H1 (cell line): ENCODE measurements around the gene ABCA13. TPM values are rescaled to one million over a fixed set of nuclear protein-coding genes. Genes with fewer than 3 reads are reported as not detected.

ENCODE experiments used
- CTCF ChIA-PET: fragments of 300-600 bp; sonication (Branson Sonifier 250); formaldehyde crosslinking; loops from one replicate; lab custom pipeline; 2021; ENCODE audit not compliant: partially characterized antibody; lab: Charles Lee
- POLR2A ChIA-PET: fragments of 300-600 bp; sonication (Branson Sonifier 250); formaldehyde crosslinking; loops from one replicate; lab custom pipeline; 2021; ENCODE audit warnings: inconsistent platforms; ENCODE audit not compliant: partially characterized antibody; lab: Charles Lee
- DNase-seq, 2 experiments: peaks; one replicate each; pipeline versions ENCODE4 v3.0.0 to v3.0.0-alpha.2; 2010 to 2022; ENCODE audit warnings: low spot score in 2 of 2, low read depth in 1 of 2, mixed read lengths in 1 of 2
- FAIRE-seq: peaks from 2 replicates; lab custom pipeline; 2011; peaks lifted over from hg19 to GRCh38; lab: Jason Lieb, UNC
- H2AFZ ChIP-seq: 2 replicates; pipeline ENCODE4 v1.8.1; 2012; ENCODE audit warnings: low read length, inconsistent platforms
- H2AK5ac ChIP-seq: 2 replicates; pipeline ENCODE4 v1.6.1; 2013; ENCODE audit warnings: low read depth, low read length
- H2BK120ac ChIP-seq: replicated peaks from 2 replicates; pipeline ENCODE3; 2013; ENCODE audit warnings: low read depth, low read length, inconsistent platforms
- H2BK12ac ChIP-seq: 2 replicates; pipeline ENCODE4 v1.6.1; 2013; ENCODE audit warnings: low read depth, low read length
- H2BK15ac ChIP-seq: 2 replicates; pipeline ENCODE4 v1.6.1; 2013; ENCODE audit warnings: low read length
- H2BK20ac ChIP-seq: 2 replicates; pipeline ENCODE4 v1.6.1; 2013; ENCODE audit warnings: low read length
- H2BK5ac ChIP-seq: 2 replicates; pipeline ENCODE4 v1.6.1; 2013; ENCODE audit warnings: low read depth, low read length
- H3K14ac ChIP-seq: 2 replicates; pipeline ENCODE4 v1.6.1; 2013; ENCODE audit warnings: inconsistent platforms; ENCODE audit not compliant: insufficient read length
- H3K18ac ChIP-seq: 2 replicates; pipeline ENCODE4 v1.6.1; 2013; ENCODE audit warnings: low read length; ENCODE audit errors: extremely low read depth
- H3K23ac ChIP-seq: 2 replicates; pipeline ENCODE4 v1.6.1; 2013; ENCODE audit warnings: inconsistent platforms; ENCODE audit not compliant: insufficient read length
- H3K23me2 ChIP-seq: 2 replicates; pipeline ENCODE4 v1.6.1; 2013; ENCODE audit warnings: low read depth, low read length
- H3K27ac ChIP-seq: 2 replicates; pipeline ENCODE4 v1.6.1; 2011; ENCODE audit warnings: low read depth, low read length, inconsistent platforms
- H3K27me3 ChIP-seq, 4 experiments: replicated peaks in 1 of 4; 1 replicate in 1 of 4; 2 replicates in 3 of 4; pipeline versions ENCODE4 v1.6.1 to v1.8.1; 2011 to 2013; ENCODE audit warnings: low read length in 3 of 4, mild to moderate bottlenecking in 3 of 4, inconsistent platforms in 2 of 4, mixed read lengths in 2 of 4, moderate library complexity in 1 of 4; ENCODE audit not compliant: control insufficient read depth in 3 of 4, insufficient read depth in 3 of 4; ENCODE audit errors: extremely low read depth in 1 of 4
- H3K36me3 ChIP-seq, 4 experiments: 2 replicates each; pipeline versions ENCODE4 v1.6.1 to v1.8.1; 2011 to 2013; ENCODE audit warnings: mild to moderate bottlenecking in 4 of 4, low read length in 3 of 4, moderate library complexity in 2 of 4, control low read depth in 1 of 4, inconsistent platforms in 1 of 4; ENCODE audit not compliant: insufficient read depth in 4 of 4, control insufficient read depth in 2 of 4
- H3K4ac ChIP-seq: replicated peaks from 2 replicates; pipeline ENCODE3; 2013; ENCODE audit warnings: low read length, low read depth, mixed read lengths, inconsistent platforms; ENCODE audit not compliant: insufficient read length
- H3K4me1 ChIP-seq, 4 experiments: replicated peaks in 1 of 4; 1 replicate in 1 of 4; 2 replicates in 3 of 4; pipeline versions ENCODE4 v1.6.1 to v1.8.1; 2011 to 2013; ENCODE audit warnings: low read length in 3 of 4, inconsistent platforms in 2 of 4, mixed read lengths in 1 of 4; ENCODE audit not compliant: insufficient read depth in 4 of 4, control insufficient read depth in 3 of 4
- H3K4me2 ChIP-seq, 2 experiments: 2 replicates each; pipeline versions ENCODE4 v1.6.1 to v1.8.1; 2011 to 2013; ENCODE audit warnings: low read depth in 2 of 2, low read length in 2 of 2, control low read depth in 1 of 2, inconsistent platforms in 1 of 2, mild to moderate bottlenecking in 1 of 2; ENCODE audit not compliant: insufficient read depth in 1 of 2
- H3K4me3 ChIP-seq, 4 experiments: fragments of 200-600, 300-600 bp in 1 of 4; sonication (generic), shearing (Covaris generic), sonication (Bioruptor Twin) in 1 of 4; 2 replicates each; pipeline versions ENCODE4 v1.5.1 to v1.8.1; 2011 to 2016; ENCODE audit warnings: low read length in 4 of 4, low read depth in 3 of 4, control low read depth in 2 of 4, inconsistent platforms in 2 of 4, mild to moderate bottlenecking in 2 of 4, mixed read lengths in 1 of 4, moderate library complexity in 1 of 4; ENCODE audit not compliant: insufficient read depth in 2 of 4; ENCODE audit errors: extremely low read depth in 1 of 4
- H3K56ac ChIP-seq: replicated peaks from 2 replicates; pipeline ENCODE3; 2013; ENCODE audit warnings: low read depth, mild to moderate bottlenecking, mixed read lengths, low read length, inconsistent platforms; ENCODE audit not compliant: insufficient read length
- H3K79me1 ChIP-seq: 2 replicates; pipeline ENCODE4 v1.6.1; 2013; ENCODE audit warnings: low read depth, low read length, control low read depth
- H3K79me2 ChIP-seq, 2 experiments: 2 replicates each; pipeline versions ENCODE4 v1.6.1 to v1.8.1; 2012 to 2013; ENCODE audit warnings: low read length in 2 of 2, mild to moderate bottlenecking in 2 of 2, inconsistent platforms in 1 of 2; ENCODE audit not compliant: insufficient read depth in 2 of 2, control insufficient read depth in 1 of 2
- H3K9ac ChIP-seq, 4 experiments: replicated peaks in 1 of 4; 1 replicate in 1 of 4; 2 replicates in 3 of 4; pipeline versions ENCODE4 v1.6.1 to v1.8.1; 2011 to 2013; ENCODE audit warnings: low read depth in 3 of 4, low read length in 3 of 4, control low read depth in 2 of 4, mild to moderate bottlenecking in 2 of 4, moderate library complexity in 2 of 4, inconsistent platforms in 1 of 4; ENCODE audit errors: extremely low read depth in 1 of 4
- H3K9me3 ChIP-seq, 2 experiments: 2 replicates each; pipeline versions ENCODE4 v1.6.1 to v1.8.1; 2012 to 2013; ENCODE audit warnings: mild to moderate bottlenecking in 2 of 2, moderate library complexity in 2 of 2, control low read depth in 1 of 2, inconsistent platforms in 1 of 2, low read depth in 1 of 2, low read length in 1 of 2, mixed read lengths in 1 of 2; ENCODE audit not compliant: insufficient read depth in 2 of 2
- H4K20me1 ChIP-seq, 2 experiments: replicated peaks in 1 of 2; 2 replicates each; pipeline versions ENCODE3 to v1.8.1; 2011 to 2013; ENCODE audit warnings: inconsistent platforms in 2 of 2, low read length in 2 of 2, mild to moderate bottlenecking in 1 of 2; ENCODE audit not compliant: insufficient read depth in 2 of 2, control insufficient read depth in 1 of 2
- H4K5ac ChIP-seq: 2 replicates; pipeline ENCODE4 v1.6.1; 2013; ENCODE audit warnings: low read length, low read depth, mixed read lengths, inconsistent platforms; ENCODE audit not compliant: insufficient read length
- H4K8ac ChIP-seq: 2 replicates; pipeline ENCODE4 v1.8.0; 2013; ENCODE audit warnings: mild to moderate bottlenecking, moderate library complexity, low read length, inconsistent platforms; ENCODE audit not compliant: insufficient read depth; ENCODE audit errors: extremely low read depth
- H4K91ac ChIP-seq: replicated peaks from 2 replicates; pipeline ENCODE3; 2013; ENCODE audit warnings: low read length, mixed read lengths, inconsistent platforms; ENCODE audit not compliant: insufficient read length
- CREB1 ChIP-seq: IDR thresholded peaks from 2 replicates; pipeline ENCODE4 v1.6.1; 2012; ENCODE audit warnings: inconsistent platforms
- TEAD4 ChIP-seq: IDR thresholded peaks from 2 replicates; pipeline ENCODE4 v1.6.1; 2012; ENCODE audit warnings: low read depth, low read length, inconsistent platforms, mixed read lengths
- WGBS, 2 experiments: shearing (Covaris generic) in 1 of 2; methylation state at CpG; one replicate each; pipeline versions ENCODE4 v1.1.6 to v1.1.7; 2013 to 2015; ENCODE audit warnings: low lambda C conversion rate in 2 of 2, mixed read lengths in 2 of 2, inconsistent platforms in 1 of 2, low coverage in 1 of 2, missing lambda C conversion rate in 1 of 2; ENCODE audit not compliant: insufficient replicate concordance in 2 of 2, insufficient coverage in 1 of 2, insufficient read length in 1 of 2; ENCODE audit errors: extremely low coverage in 1 of 2, missing lambda C conversion rate in 1 of 2; 5-methylcytosine and 5-hydroxymethylcytosine counted together
- polyA plus RNA-seq, 7 experiments: library from polyadenylated mRNA; depleted of rRNA in 3 of 7; stranded (reverse) in 5 of 7; unstranded in 2 of 7; fragments of >200 nt in 5 of 7; fragments of 200-250 nt in 2 of 7; gene quantifications; 1 replicate in 5 of 7; 2 replicates in 1 of 7; 4 replicates in 1 of 7; pipeline versions ENCODE4 v1.2.1 to v1.2.3, GENCODE V29; 2011 to 2013; ENCODE audit warnings: missing spikeins in 2 of 7, mixed read lengths in 2 of 7
- total RNA-seq: library from RNA; stranded (reverse); fragmentation: NEBNext Ultra II Directional; extraction: Animal tissue kit (Norgen Biotek cat#: 25700); gene quantifications from 2 replicates; pipeline ENCODE4 v1.2.1, GENCODE V29; 2021

ABCA13 gene
- total and polyA plus RNA-seq, 2 of the 8 experiments (the other 6 are each of a cell fraction or from before 2014, with no cell fraction given): 0.07 to 0.09 TPM

DNA sequence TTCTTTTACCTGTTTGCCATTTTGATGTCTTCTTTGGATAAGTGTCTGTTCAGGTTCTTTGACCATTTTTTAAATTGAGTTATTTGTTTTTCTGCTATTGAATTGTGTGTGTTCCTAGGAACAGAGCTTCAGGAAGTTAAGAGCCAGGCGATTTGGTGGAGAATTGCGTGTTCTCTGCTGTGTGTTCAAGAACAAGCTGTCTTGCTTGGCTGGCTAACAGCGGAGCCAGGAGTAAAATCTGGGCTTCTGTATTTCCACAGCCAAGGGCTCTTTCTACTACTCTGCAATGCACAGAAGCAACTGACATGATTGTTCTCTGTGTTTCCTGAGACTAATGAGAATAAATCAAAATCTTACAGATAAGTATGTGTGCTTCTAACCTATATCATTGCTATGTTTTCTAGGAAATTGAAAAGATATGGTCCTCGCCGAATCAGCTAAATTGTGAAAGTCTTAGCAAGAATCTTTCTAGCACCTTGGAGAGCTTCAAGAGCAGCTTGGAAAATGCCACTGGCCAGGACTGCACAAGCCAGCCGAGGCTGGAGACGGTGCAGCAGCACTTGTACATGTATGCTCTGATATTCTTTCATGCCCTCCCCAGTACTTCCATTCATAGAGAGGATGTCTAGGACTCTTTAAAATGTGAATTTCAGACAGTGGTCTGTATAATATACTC lies 124.2 kb downstream of the ABCA13 start:
- H3K23ac ChIP-seq: no peak overlapping the region
- H2BK12ac ChIP-seq: no peak overlapping the region
- H4K91ac ChIP-seq: no peak overlapping the region
- H3K4me1 ChIP-seq: peaks cover 0 to 5% (median 3%) of the 10 kb centered on the region in 4 experiments; a peak in 4 of 7 replicates
- H4K5ac ChIP-seq: no peak overlapping the region
- H3K9ac ChIP-seq: no peak overlapping the region
- no peaks in the 10 kb centered on the region for H3K79me1 ChIP-seq
- H2AK5ac ChIP-seq: no peak overlapping the region
- H3K4me2 ChIP-seq: no peak overlapping the region
- H3K36me3 ChIP-seq: no peaks in the 10 kb centered on the region
- H3K23me2 ChIP-seq: no peaks in the 10 kb centered on the region
- H2BK20ac ChIP-seq: no peak overlapping the region
- FAIRE-seq: no peak
- POLR2A ChIA-PET: no interaction called here
- no peak overlapping the region for H3K27ac ChIP-seq
- TF ChIP-seq TEAD4 (no peak), CREB1 (no peak)
- TF ChIP-seq, all 59 proteins: peak for 0
- Histone ChIP-seq H2AFZ (no peak overlapping the region), H3K18ac (no peak overlapping the region), H3K4me3 (no peak overlapping the region), H4K8ac (no peak overlapping the region), H3K27me3 (no peaks in the 10 kb centered on the region), H4K20me1 (no peaks in the 10 kb centered on the region), H2BK120ac (no peak overlapping the region), H2BK15ac (no peak overlapping the region), H3K56ac (no peak overlapping the region), H3K4ac (no peak overlapping the region), H2BK5ac (no peak overlapping the region), H3K79me2 (no peaks in the 10 kb centered on the region), H3K9me3 (no peaks in the 10 kb centered on the region; a peak in 1 of 4 replicates), H3K14ac (no peak overlapping the region)
- 91% methylated on average over 7 of the region's 7 CpGs; no CpG with 5 or more reads in 1 of the 2 experiments for WGBS, 2 experiments
- no peak for DNase-seq
- CTCF ChIA-PET: interaction anchor here (0.6 to 1.6 kb wide), 3 partner anchors 10 to 1488 kb away, joined by 3 to 4 read pairs (median 3); no protein-coding TSS in a partner anchor
